H9 (cell line): Measurements from ENCODE around the gene DCN. TPM values are rescaled to one million over a fixed set of nuclear protein-coding genes. Genes with fewer than 3 reads are reported as not detected.

Source experiments
- DNase-seq: peaks from one replicate; pipeline ENCODE4 v3.0.0-alpha.2; 2017
- H2AFZ ChIP-seq: one replicate; pipeline ENCODE4 v1.6.1; 2013; ENCODE audit warnings: mild to moderate bottlenecking, low read length, control low read depth, moderate library complexity
- H2AK5ac ChIP-seq: 2 replicates; pipeline ENCODE4 v1.6.1; 2013; ENCODE audit warnings: low read length, control low read depth, mixed read lengths; ENCODE audit not compliant: insufficient read length
- H2BK120ac ChIP-seq: one replicate; pipeline ENCODE4 v1.6.1; 2013; ENCODE audit warnings: low read depth, mild to moderate bottlenecking, low read length, control low read depth, inconsistent platforms; ENCODE audit not compliant: poor library complexity, severe bottlenecking
- H2BK12ac ChIP-seq: 2 replicates; pipeline ENCODE4 v1.6.1; 2013; ENCODE audit warnings: low read length, control low read depth, mixed read lengths, low read depth; ENCODE audit not compliant: insufficient read length
- H2BK15ac ChIP-seq: 2 replicates; pipeline ENCODE4 v1.6.1; 2013; ENCODE audit warnings: low read depth, low read length, control low read depth
- H2BK20ac ChIP-seq: one replicate; pipeline ENCODE4 v1.6.1; 2013; ENCODE audit warnings: low read depth, mild to moderate bottlenecking, low read length, control low read depth, inconsistent platforms; ENCODE audit not compliant: poor library complexity, severe bottlenecking
- H2BK5ac ChIP-seq: 2 replicates; pipeline ENCODE4 v1.6.1; 2013; ENCODE audit warnings: low read length, control low read depth, mixed read lengths; ENCODE audit not compliant: insufficient read length
- H3K14ac ChIP-seq: 2 replicates; pipeline ENCODE4 v1.6.1; 2013; ENCODE audit warnings: low read length, control low read depth; ENCODE audit not compliant: insufficient read depth
- H3K18ac ChIP-seq: 2 replicates; pipeline ENCODE4 v1.6.1; 2013; ENCODE audit warnings: low read depth, mild to moderate bottlenecking, mixed read lengths, low read length, control low read depth; ENCODE audit not compliant: insufficient read length
- H3K23ac ChIP-seq: 2 replicates; pipeline ENCODE4 v1.6.1; 2013; ENCODE audit warnings: low read length, control low read depth, mixed read lengths, low read depth; ENCODE audit not compliant: insufficient read length
- H3K23me2 ChIP-seq: 2 replicates; pipeline ENCODE4 v1.6.1; 2013; ENCODE audit warnings: low read depth, mild to moderate bottlenecking, mixed read lengths, low read length, control low read depth; ENCODE audit not compliant: insufficient read length, poor library complexity, severe bottlenecking
- H3K27ac ChIP-seq: 2 replicates; pipeline ENCODE4 v1.5.1; 2013; ENCODE audit warnings: low read length, control low read depth, mixed read lengths, low read depth; ENCODE audit not compliant: insufficient read length
- H3K27me3 ChIP-seq: 2 replicates; pipeline ENCODE4 v1.6.1; 2013; ENCODE audit warnings: low read length, control low read depth, inconsistent platforms; ENCODE audit not compliant: insufficient read depth
- H3K4ac ChIP-seq: 2 replicates; pipeline ENCODE4 v1.6.1; 2013; ENCODE audit warnings: low read depth, mild to moderate bottlenecking, control low read depth, inconsistent platforms, low read length, moderate library complexity
- H3K4me1 ChIP-seq: 2 replicates; pipeline ENCODE4 v1.6.1; 2013; ENCODE audit warnings: low read length, control low read depth, inconsistent platforms; ENCODE audit not compliant: insufficient read depth
- H3K4me2 ChIP-seq: 2 replicates; pipeline ENCODE4 v1.6.1; 2013; ENCODE audit warnings: low read length, control low read depth, mixed read lengths; ENCODE audit not compliant: insufficient read length, insufficient read depth
- H3K56ac ChIP-seq: 2 replicates; pipeline ENCODE4 v1.6.1; 2013; ENCODE audit warnings: low read depth, mild to moderate bottlenecking, mixed read lengths, low read length, control low read depth; ENCODE audit not compliant: insufficient read length
- H3K79me1 ChIP-seq: 2 replicates; pipeline ENCODE4 v1.6.1; 2013; ENCODE audit warnings: low read depth, mild to moderate bottlenecking, moderate library complexity, low read length, control low read depth, inconsistent platforms; ENCODE audit not compliant: insufficient read depth, poor library complexity, severe bottlenecking
- H3K79me2 ChIP-seq: 2 replicates; pipeline ENCODE4 v1.6.1; 2013; ENCODE audit warnings: low read length, control low read depth, inconsistent platforms; ENCODE audit not compliant: insufficient read depth
- H3K9ac ChIP-seq: 2 replicates; pipeline ENCODE4 v1.6.1; 2013; ENCODE audit warnings: low read length, control low read depth, mixed read lengths; ENCODE audit not compliant: insufficient read length; ENCODE audit errors: extremely low read depth
- H3K9me3 ChIP-seq: one replicate; pipeline ENCODE4 v1.6.1; 2013; ENCODE audit warnings: low read depth, low read length, inconsistent platforms; ENCODE audit not compliant: control insufficient read depth
- H3T11ph ChIP-seq: one replicate; pipeline ENCODE4 v1.6.1; 2013; ENCODE audit warnings: mild to moderate bottlenecking, low read length, control low read depth, inconsistent platforms
- H4K20me1 ChIP-seq: one replicate; pipeline ENCODE4 v1.6.1; 2013; ENCODE audit not compliant: control insufficient read depth, insufficient read length, insufficient read depth
- H4K5ac ChIP-seq: 2 replicates; pipeline ENCODE4 v1.6.1; 2013; ENCODE audit warnings: low read depth, mild to moderate bottlenecking, mixed read lengths, low read length, control low read depth; ENCODE audit not compliant: insufficient read length
- H4K8ac ChIP-seq: replicated peaks from 2 replicates; pipeline ENCODE4 v1.6.1; 2013; ENCODE audit warnings: low read length, control low read depth, mixed read lengths, low read depth; ENCODE audit not compliant: insufficient read length
- H4K91ac ChIP-seq: 2 replicates; pipeline ENCODE4 v1.6.1; 2013; ENCODE audit warnings: low read depth, mild to moderate bottlenecking, moderate library complexity, mixed read lengths, low read length, control low read depth; ENCODE audit not compliant: insufficient read length
- H3K27ac Mint-ChIP-seq, 3 experiments: 2 replicates in 2 of 3; 3 replicates in 1 of 3; pipeline ENCODE4 v1.8.0; 2020 to 2021; ENCODE audit warnings: mixed read lengths in 3 of 3, mild to moderate bottlenecking in 1 of 3, moderate library complexity in 1 of 3
- H3K27me3 Mint-ChIP-seq: 2 replicates; pipeline ENCODE4 v1.8.0; 2021; ENCODE audit warnings: low read depth, mild to moderate bottlenecking, moderate library complexity, mixed read lengths
- H3K36me3 Mint-ChIP-seq, 3 experiments: 2 replicates in 2 of 3; 3 replicates in 1 of 3; pipeline ENCODE4 v1.8.0; 2020 to 2021; ENCODE audit warnings: low read depth in 3 of 3, mixed read lengths in 3 of 3; ENCODE audit not compliant: insufficient read depth in 1 of 3
- H3K4me1 Mint-ChIP-seq, 2 experiments: 2 replicates each; pipeline ENCODE4 v1.8.0; 2020; ENCODE audit warnings: mixed read lengths in 2 of 2
- H3K4me3 Mint-ChIP-seq, 2 experiments: 2 replicates in 1 of 2; 3 replicates in 1 of 2; pipeline ENCODE4 v1.8.0; 2020 to 2021; ENCODE audit warnings: mild to moderate bottlenecking in 2 of 2, mixed read lengths in 2 of 2, moderate library complexity in 1 of 2
- H3K9me3 Mint-ChIP-seq, 2 experiments: 2 replicates in 1 of 2; 3 replicates in 1 of 2; pipeline ENCODE4 v1.8.0; 2020; ENCODE audit warnings: mild to moderate bottlenecking in 2 of 2, mixed read lengths in 2 of 2, moderate library complexity in 1 of 2
- CTCF ChIP-seq: fragments of 200-600 bp; sonication (generic); conservative IDR thresholded peaks from 3 replicates; pipeline ENCODE4 v1.8.0; 2021; ENCODE audit warnings: antibody characterized with exemption, mild to moderate bottlenecking
- WGBS: extraction: QIAGEN DNeasy Blood & Tissue Kit; methylation state at CpG from one replicate; pipeline ENCODE4 v1.1.7; 2013; ENCODE audit warnings: missing lambda C conversion rate, low lambda C conversion rate, mixed read lengths; ENCODE audit not compliant: insufficient read length; ENCODE audit errors: extremely low coverage; 5-methylcytosine and 5-hydroxymethylcytosine counted together
- total RNA-seq: library from RNA; stranded (reverse); gene quantifications from 2 replicates; pipeline ENCODE4 v1.2.1, GENCODE V29; 2021

The DCN gene
- total RNA-seq, 1 experiment from 2014 or later = not detected

- Mint-ChIP-seq H3K27ac (no peak overlapping the region), H3K4me1 (no peaks in the 10 kb centered on the region), H3K36me3 (peaks cover 0 to 3% (median 0%) of the 10 kb centered on the region in 3 experiments; a peak in 2 of 7 replicates), H3K9me3 (peaks cover 0 to 2% of the 10 kb centered on the region in 2 experiments; a peak in 1 of 5 replicates), H3K27me3 (peaks cover 3% of the 10 kb centered on the region; the same call in 1 of the 2 replicates), H3K4me3 (no peak overlapping the region)
- Histone ChIP-seq H3K23me2 (no peaks in the 10 kb centered on the region), H2AK5ac (no peak overlapping the region), H4K5ac (no peak overlapping the region), H2BK120ac (no peak overlapping the region), H3K56ac (no peak overlapping the region), H2BK12ac (no peak overlapping the region), H3K14ac (no peak overlapping the region), H3K9me3 (no peaks in the 10 kb centered on the region), H4K8ac (no peak overlapping the region), H2BK5ac (no peak overlapping the region), H2BK20ac (no peak overlapping the region), H2AFZ (no peak overlapping the region), H3K79me1 (no peaks in the 10 kb centered on the region), H3K23ac (no peak overlapping the region), H3K4me2 (no peak overlapping the region), H4K91ac (no peak overlapping the region), H3K27me3 (no peaks in the 10 kb centered on the region), H4K20me1 (no peaks in the 10 kb centered on the region), H2BK15ac (no peak overlapping the region), H3K18ac (no peak overlapping the region), H3K79me2 (no peaks in the 10 kb centered on the region), H3K27ac (no peak overlapping the region), H3T11ph (no peak overlapping the region), H3K4ac (no peak overlapping the region), H3K4me1 (no peaks in the 10 kb centered on the region), H3K9ac (no peak overlapping the region)
- no peak for DNase-seq
- no CpG with 5 or more reads among the region's 2 CpGs for WGBS
- TF ChIP-seq CTCF = no peak
Observed at GRCh38 chr12:91139286-91139685, 43.3 kb downstream of the DCN start.
